Smooth muscle cell (in vitro differentiated cells): ENCODE measurements around the gene DLEU7. TPM values are rescaled to one million over a fixed set of nuclear protein-coding genes. Genes with fewer than 3 reads are reported as not detected.

Experiments used
- DNase-seq: peaks from one replicate; lab custom pipeline; 2025; ENCODE audit not compliant: unreplicated experiment; lab: John Stamatoyannopoulos, UW
- H2AFZ ChIP-seq: fragments of 200-600 bp; sonication (generic); 2 replicates; pipeline ENCODE4 v1.6.0; 2016; ENCODE audit warnings: antibody characterized with exemption, low read depth, mild to moderate bottlenecking
- H3F3A ChIP-seq: fragments of 200-600 bp; sonication (generic); 2 replicates; pipeline ENCODE4 v1.6.0; 2017; ENCODE audit warnings: antibody characterized with exemption, low read depth
- H3K27ac ChIP-seq: fragments of 200-600 bp; sonication (generic); 2 replicates; pipeline ENCODE4 v1.5.1; 2016; ENCODE audit warnings: low read depth, mild to moderate bottlenecking
- H3K27me3 ChIP-seq: fragments of 200-600 bp; sonication (generic); 2 replicates; pipeline ENCODE4 v1.6.1; 2016; ENCODE audit warnings: low read depth, mild to moderate bottlenecking
- H3K36me3 ChIP-seq: fragments of 200-600 bp; sonication (generic); 2 replicates; pipeline ENCODE4 v1.5.1; 2016; ENCODE audit warnings: low read depth
- H3K4me1 ChIP-seq: fragments of 200-600 bp; sonication (generic); 2 replicates; pipeline ENCODE4 v1.5.1; 2016; ENCODE audit warnings: low read depth
- H3K4me2 ChIP-seq: fragments of 200-600 bp; sonication (generic); 2 replicates; pipeline ENCODE4 v1.6.0; 2016; ENCODE audit warnings: mild to moderate bottlenecking
- H3K4me3 ChIP-seq: fragments of 200-600 bp; sonication (generic); 2 replicates; pipeline ENCODE4 v1.5.1; 2016; ENCODE audit warnings: mild to moderate bottlenecking
- H3K79me2 ChIP-seq: fragments of 200-600 bp; sonication (generic); 2 replicates; pipeline ENCODE4 v1.6.0; 2016; ENCODE audit warnings: low read depth, mild to moderate bottlenecking
- H3K9ac ChIP-seq: fragments of 200-600 bp; sonication (generic); 2 replicates; pipeline ENCODE4 v1.6.0; 2016; ENCODE audit warnings: low read depth
- H3K9me3 ChIP-seq: fragments of 200-600 bp; sonication (generic); replicated peaks from 2 replicates; pipeline ENCODE4 v1.5.1; 2016; ENCODE audit warnings: low read depth
- H4K20me1 ChIP-seq: fragments of 200-600 bp; sonication (generic); 2 replicates; pipeline ENCODE4 v1.6.0; 2016; ENCODE audit warnings: low read depth
- CTCF ChIP-seq: fragments of 200-600 bp; sonication (generic); IDR thresholded peaks from 2 replicates; pipeline ENCODE4 v1.5.1; 2017; ENCODE audit warnings: borderline replicate concordance, mild to moderate bottlenecking, antibody characterized with exemption; ENCODE audit not compliant: insufficient read depth, poor library complexity, severe bottlenecking
- WGBS: methylation state at CpG from one replicate; pipeline ENCODE4 v1.1.7; 2016; ENCODE audit warnings: low lambda C conversion rate; 5-methylcytosine and 5-hydroxymethylcytosine counted together
- polyA plus RNA-seq: library from polyadenylated mRNA; unstranded; fragments of >200 nt; fragmentation: Nextera tagmentation; extraction: Ambion mirVana; gene quantifications from 2 replicates; pipeline ENCODE4 v1.2.1, GENCODE V29; 2016
- total RNA-seq: library from RNA; depleted of rRNA; stranded (reverse); fragments of >200 nt; gene quantifications from 2 replicates; pipeline ENCODE4 v1.2.3, GENCODE V29; 2014

DLEU7 gene
- total and polyA plus RNA-seq, 2 experiments from 2014 or later = 1.8 TPM; not detected in 1

- Histone ChIP-seq H3K4me3 (no peak overlapping the region), H3F3A (no peaks in the 10 kb centered on the region), H3K27me3 (peaks cover 35% of the 10 kb centered on the region), H3K27ac (no peak overlapping the region), H3K9ac (no peak overlapping the region), H3K9me3 (no peaks in the 10 kb centered on the region), H4K20me1 (no peaks in the 10 kb centered on the region), H3K79me2 (no peaks in the 10 kb centered on the region), H2AFZ (no peak overlapping the region), H3K4me1 (peaks cover 10% of the 10 kb centered on the region), H3K4me2 (no peak overlapping the region), H3K36me3 (no peaks in the 10 kb centered on the region)
- TF ChIP-seq CTCF = no peak
- no peak for DNase-seq
- 89% methylated on average over 5 of the region's 5 CpGs for WGBS
Measured at GRCh38 chr13:50846861-50847475, 3.5 kb upstream of the DLEU7 start.

- Histone ChIP-seq H3K36me3 (no peaks in the 10 kb centered on the region), H3K79me2 (no peaks in the 10 kb centered on the region), H4K20me1 (no peaks in the 10 kb centered on the region), H2AFZ (no peak overlapping the region), H3K4me1 (peaks cover 10% of the 10 kb centered on the region), H3K9me3 (no peaks in the 10 kb centered on the region), H3K9ac (no peak overlapping the region), H3K27ac (no peak overlapping the region), H3K4me2 (no peak overlapping the region), H3F3A (no peaks in the 10 kb centered on the region), H3K4me3 (no peak overlapping the region), H3K27me3 (peaks cover 52% of the 10 kb centered on the region)
- DNase-seq = no peak
- TF ChIP-seq CTCF = no peak
- WGBS = 100% methylated on average over 1 of the region's 1 CpG
Measured at GRCh38 chr13:50845211-50845610, 1.7 kb upstream of the DLEU7 start.

- WGBS = 79% methylated on average over 6 of the region's 6 CpGs
- no peak for DNase-seq
- Histone ChIP-seq H2AFZ (no peak overlapping the region), H3K36me3 (no peaks in the 10 kb centered on the region), H3K4me1 (peaks cover 10% of the 10 kb centered on the region), H3K27ac (no peak overlapping the region), H3K79me2 (no peaks in the 10 kb centered on the region), H3K9ac (no peak overlapping the region), H3K4me2 (peak overlapping the region; percentile 86), H4K20me1 (no peaks in the 10 kb centered on the region), H3K9me3 (no peaks in the 10 kb centered on the region), H3K4me3 (peak overlapping the region; percentile 48), H3F3A (no peaks in the 10 kb centered on the region), H3K27me3 (peaks cover 61% of the 10 kb centered on the region)
- no peak for TF ChIP-seq CTCF
Measured at GRCh38 chr13:50844084-50844875, 788 bp upstream of the DLEU7 start.
